Endothelial cell of umbilical vein (primary cell): ENCODE data around the gene RPS18. TPM values are rescaled to one million over a fixed set of nuclear protein-coding genes. Genes with fewer than 3 reads are reported as not detected.

Experiments used
- BruUV-seq: library from RNA; stranded (reverse); fragments of 400-500 nt; replicated peaks from 2 replicates; lab custom pipeline; 2021; lab: Mats Ljungman, UMichigan
- CTCF ChIA-PET: fragments of 300-600, 350-600 bp; sonication (Branson Sonifier 250); formaldehyde crosslinking; loops from one replicate; lab custom pipeline; 2021; ENCODE audit warnings: antibody characterized with exemption, inconsistent platforms; lab: Charles Lee
- POLR2A ChIA-PET: fragments of 300-600, 350-600 bp; sonication (Branson Sonifier 250); formaldehyde crosslinking; loops from one replicate; lab custom pipeline; 2021; ENCODE audit warnings: antibody characterized with exemption, inconsistent platforms; lab: Charles Lee
- DNase-seq: peaks from one replicate; pipeline ENCODE4 v3.0.0-alpha.2; 2011; ENCODE audit warnings: low read depth, low spot score
- FAIRE-seq: peaks from 2 replicates; lab custom pipeline; 2011; peaks lifted over from hg19 to GRCh38; lab: Jason Lieb, UNC
- H2AFZ ChIP-seq: 2 replicates; pipeline ENCODE4 v1.6.0; 2012; ENCODE audit warnings: low read depth, low read length, control low read depth, inconsistent platforms
- H3K27ac ChIP-seq: 2 replicates; pipeline ENCODE4 v1.5.1; 2011; ENCODE audit warnings: low read depth, mild to moderate bottlenecking, control low read depth, low read length, moderate library complexity; ENCODE audit not compliant: insufficient read depth
- H3K27me3 ChIP-seq, 2 experiments: 2 replicates each; pipeline versions ENCODE4 v1.6.0 to v1.6.1; 2011; ENCODE audit warnings: low read length in 2 of 2, mixed read lengths in 1 of 2; ENCODE audit not compliant: control insufficient read depth in 2 of 2, insufficient read depth in 2 of 2
- H3K36me3 ChIP-seq, 2 experiments: 2 replicates in 1 of 2; 3 replicates in 1 of 2; pipeline ENCODE4 v1.5.1; 2011; ENCODE audit warnings: low read length in 2 of 2, mild to moderate bottlenecking in 1 of 2, moderate library complexity in 1 of 2; ENCODE audit not compliant: control insufficient read depth in 2 of 2, insufficient read depth in 2 of 2; ENCODE audit errors: extremely low read depth in 1 of 2
- H3K4me1 ChIP-seq: 3 replicates; pipeline ENCODE4 v1.5.1; 2011; ENCODE audit warnings: mild to moderate bottlenecking, low read length; ENCODE audit not compliant: control insufficient read depth, insufficient read depth; ENCODE audit errors: extremely low read depth
- H3K4me2 ChIP-seq: 2 replicates; pipeline ENCODE4 v1.6.1; 2011; ENCODE audit warnings: low read length, control low read depth, mixed read lengths; ENCODE audit not compliant: insufficient read depth
- H3K4me3 ChIP-seq, 3 experiments: fragments of 200-600 bp in 1 of 3; sonication (generic), shearing (Covaris generic) in 1 of 3; replicated peaks in 1 of 3; 2 replicates each; pipeline ENCODE4 v1.5.1; 2011 to 2016; ENCODE audit warnings: control low read depth in 3 of 3, low read length in 3 of 3, mild to moderate bottlenecking in 2 of 3, inconsistent platforms in 1 of 3, low read depth in 1 of 3, moderate library complexity in 1 of 3; ENCODE audit not compliant: insufficient read depth in 1 of 3
- H3K79me2 ChIP-seq: 2 replicates; pipeline ENCODE4 v1.6.0; 2012; ENCODE audit warnings: low read length, inconsistent platforms; ENCODE audit not compliant: control insufficient read depth, insufficient read depth
- H3K9ac ChIP-seq: replicated peaks from 2 replicates; pipeline ENCODE3; 2011; ENCODE audit warnings: low read length, control low read depth; ENCODE audit not compliant: insufficient read depth; ENCODE audit errors: extremely low read depth
- H3K9me1 ChIP-seq: replicated peaks from 3 replicates; pipeline ENCODE4 v1.6.0; 2011; ENCODE audit warnings: mild to moderate bottlenecking, low read length; ENCODE audit not compliant: control insufficient read depth, insufficient read depth; ENCODE audit errors: extremely low read depth
- H3K9me3 ChIP-seq: replicated peaks from 2 replicates; pipeline ENCODE4 v1.5.1; 2012; ENCODE audit warnings: low read length, inconsistent platforms; ENCODE audit not compliant: control insufficient read depth, insufficient read depth
- H4K20me1 ChIP-seq: replicated peaks from 2 replicates; pipeline ENCODE3; 2011; ENCODE audit warnings: mild to moderate bottlenecking, low read length; ENCODE audit not compliant: control insufficient read depth, insufficient read depth; ENCODE audit errors: extremely low read depth
- CTCF ChIP-seq, 2 donors: IDR thresholded peaks; 1 replicate in 1 of 2; 2 replicates in 1 of 2; pipeline ENCODE4 v1.5.1; 2011; ENCODE audit warnings: low read length in 2 of 2, mild to moderate bottlenecking in 2 of 2, moderate library complexity in 2 of 2, control low read depth in 1 of 2, inconsistent platforms in 1 of 2, low read depth in 1 of 2; ENCODE audit not compliant: insufficient read depth in 1 of 2; ENCODE audit errors: extremely low read depth in 1 of 2
- JUN ChIP-seq: IDR thresholded peaks from 2 replicates; pipeline ENCODE4 v1.6.1; 2011; ENCODE audit warnings: borderline replicate concordance, low read depth; ENCODE audit not compliant: insufficient read length, insufficient read depth
- MYC ChIP-seq: IDR thresholded peaks from one replicate; pipeline ENCODE4 v1.6.1; 2011; ENCODE audit warnings: mild to moderate bottlenecking, low read depth, low read length
- POLR2A ChIP-seq: IDR thresholded peaks from 2 replicates; pipeline ENCODE4 v1.6.1; 2012; ENCODE audit warnings: low read depth, mild to moderate bottlenecking, control low read depth, low read length
- POLR2AphosphoS5 ChIP-seq: IDR thresholded peaks from 2 replicates; pipeline ENCODE4 v1.6.1; 2012; ENCODE audit warnings: low read depth, mild to moderate bottlenecking, control low read depth, low read length, moderate library complexity; ENCODE audit not compliant: insufficient read depth
- dilution Hi-C: fragments of 300-500 bp; cut with MboI; formaldehyde crosslinking; loops from one replicate; pipeline ENCODE4 v1.15.0; 2019; ENCODE audit warnings: low sequenced_read_pairs; ENCODE audit not compliant: extremely low pct_ligation_motif_present
- intact Hi-C: fragments of 100-400 bp; cut with micrococcal nuclease; formaldehyde crosslinking; loops from one replicate; pipeline ENCODE4 v1.10.0; 2022
- polyA plus RNA-seq, 4 experiments: library from polyadenylated mRNA; depleted of rRNA in 3 of 4; stranded (reverse) in 3 of 4; unstranded in 1 of 4; fragments of >200 nt; gene quantifications; 2 replicates each; pipeline versions ENCODE4 v1.2.1 to v1.2.3, GENCODE V29; 2011 to 2012; ENCODE audit warnings: missing spikeins in 1 of 4
- total RNA-seq: library from RNA; stranded (reverse); gene quantifications from 2 replicates; pipeline ENCODE4 v1.2.3, GENCODE V29; 2021

The RPS18 gene
- total and polyA plus RNA-seq, 2 donors (not counting 3 experiments of a cell fraction or from before 2014, with no cell fraction given), result 2,336 to 5,541 TPM

- CTCF ChIA-PET, result interaction anchor here (0.7 to 4.0 kb wide), 16 partner anchors 10 to 149 kb away, joined by 3 to 39 read pairs (median 4); partner anchors contain the start of genes PFDN6, RGL2, TAPBP and WDR46
- peaks cover 38% of the 10 kb centered on the region for H3K79me2 ChIP-seq
- dilution Hi-C loops, result no loop called here
- no peak within 1 kb of the TSS for H2AFZ ChIP-seq
- no TSS peak for BruUV-seq
- peaks cover 43% of the 10 kb centered on the region for H3K4me1 ChIP-seq
- no peaks in the 10 kb centered on the region for H3K9me3 ChIP-seq
- peak within 1 kb of the TSS in 2 of 3 experiments; percentile 26 to 53 for H3K4me3 ChIP-seq
- peaks cover 8 to 38% of the 10 kb centered on the region in 2 experiments for H3K36me3 ChIP-seq
- DNase-seq, result peak; percentile 67
- H3K9me1 ChIP-seq, result no peaks in the 10 kb centered on the region
- peak within 1 kb of the TSS; percentile 39 for H3K4me2 ChIP-seq
- H4K20me1 ChIP-seq, result peaks cover 5% of the 10 kb centered on the region
- H3K27me3 ChIP-seq, result no peaks in the 10 kb centered on the region
- peak; percentile 73 for FAIRE-seq
- peak; percentile 35 to 66 for TF ChIP-seq CTCF (IDR thresholded peaks at IDR 0.05; ENCODE audit: extremely low read depth in 1 of 2, insufficient read depth in 1 of 2, low read depth in 1 of 2, low read length in 2 of 2)
- TF ChIP-seq JUN, result no peak
- TF ChIP-seq POLR2A, result peak; percentile 96
- no peak for TF ChIP-seq MYC
- TF ChIP-seq POLR2AphosphoS5, result peak; percentile 99
- H3K9ac ChIP-seq, result no peak within 1 kb of the TSS
- peak within 1 kb of the TSS; percentile 4 for H3K27ac ChIP-seq
- intact Hi-C loops, result loop anchor here (2.0 kb wide), 1 partner anchor 36 kb away; no protein-coding TSS in a partner anchor
- POLR2A ChIA-PET, result interaction anchor here (1.0 to 2.3 kb wide), 4 partner anchors 12 to 305 kb away, joined by 4 to 8 read pairs (median 4); partner anchors contain the start of genes PFDN6 and WDR46
Measured at GRCh38 chr6:33276864-33277662, 5.2 kb downstream of the RPS18 start, which contains the start of gene B3GALT4. Gene B3GALT4 (plus strand): TSS chr6:33277123. CDS start chr6:33277420, 297 bp downstream.
